ENCODE results near the gene EMX1.

The EMX1 gene

GRCh38 chr2:72926368-72926767 is 9.0 kb downstream of the EMX1 start:
- peak; percentile 7 for DNase-seq

DNA sequence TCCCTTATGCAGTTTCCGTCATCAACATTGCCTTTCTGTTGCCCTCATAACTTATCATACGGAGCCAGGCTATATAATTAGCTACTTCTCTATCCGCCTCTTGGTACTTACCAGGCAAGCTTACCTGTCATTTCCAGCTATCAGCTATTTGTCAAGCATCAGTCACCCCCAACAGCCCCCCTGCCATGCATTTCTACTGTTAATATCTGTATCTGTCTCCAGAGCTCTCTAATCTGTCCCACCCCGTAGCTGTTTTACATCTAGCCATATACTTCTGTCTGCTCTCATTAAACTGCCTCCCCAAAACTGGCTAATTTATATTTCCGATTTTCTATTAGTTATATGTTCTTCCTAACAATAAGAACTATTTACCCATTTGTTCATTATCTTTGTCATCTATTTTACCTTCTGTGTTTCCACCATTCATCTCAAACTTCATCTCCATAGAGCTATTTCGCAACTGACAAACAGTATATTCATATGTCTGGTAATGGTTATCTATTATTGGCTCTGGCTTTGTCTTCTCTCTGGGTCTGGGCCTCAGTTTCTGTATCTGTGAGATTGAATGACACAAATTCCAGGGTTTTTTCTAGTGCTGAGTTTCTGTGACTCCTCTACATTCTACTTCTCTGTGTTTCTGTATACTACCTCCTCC is 9.6 kb downstream of the EMX1 start:
- no peak for DNase-seq

GRCh38 chr2:72927619-72928550 is 10.6 kb downstream of the EMX1 start:
- DNase-seq, result no peak

- DNase-seq, result no peak
Measured at GRCh38 chr2:72929010-72929409, 11.7 kb downstream of the EMX1 start.

DNA sequence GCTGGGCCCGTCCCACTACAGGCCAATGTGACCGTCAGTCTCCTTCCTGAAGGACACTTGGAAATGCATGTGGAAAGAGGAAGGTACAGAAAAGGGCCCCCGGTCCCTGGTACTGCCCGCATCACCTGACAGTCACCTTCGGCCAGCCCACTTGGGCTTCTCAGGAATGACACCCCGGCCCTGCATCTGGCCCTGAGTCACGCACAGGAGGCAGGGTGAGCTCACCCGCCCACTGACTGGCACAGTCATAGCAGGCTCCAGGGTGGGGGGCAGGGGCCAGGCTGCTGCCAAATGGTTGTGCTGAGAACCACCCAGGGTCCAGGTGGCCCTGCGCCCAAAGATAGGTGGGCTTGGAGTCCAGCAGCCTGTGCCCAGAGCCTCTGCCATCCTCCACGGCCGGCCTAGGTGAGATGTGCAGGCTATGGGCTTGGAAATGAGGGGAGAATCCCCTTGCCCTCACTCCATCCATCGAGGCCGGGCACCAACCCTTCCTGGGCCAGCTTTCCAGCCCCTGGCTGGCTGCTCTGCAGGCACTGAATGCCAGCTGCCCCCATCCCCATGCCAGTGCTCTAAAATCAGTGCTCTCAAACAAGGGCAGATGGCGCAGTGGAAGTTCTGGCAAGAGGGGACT is 14.1 kb downstream of the EMX1 start:
- DNase-seq, result no peak

DNA sequence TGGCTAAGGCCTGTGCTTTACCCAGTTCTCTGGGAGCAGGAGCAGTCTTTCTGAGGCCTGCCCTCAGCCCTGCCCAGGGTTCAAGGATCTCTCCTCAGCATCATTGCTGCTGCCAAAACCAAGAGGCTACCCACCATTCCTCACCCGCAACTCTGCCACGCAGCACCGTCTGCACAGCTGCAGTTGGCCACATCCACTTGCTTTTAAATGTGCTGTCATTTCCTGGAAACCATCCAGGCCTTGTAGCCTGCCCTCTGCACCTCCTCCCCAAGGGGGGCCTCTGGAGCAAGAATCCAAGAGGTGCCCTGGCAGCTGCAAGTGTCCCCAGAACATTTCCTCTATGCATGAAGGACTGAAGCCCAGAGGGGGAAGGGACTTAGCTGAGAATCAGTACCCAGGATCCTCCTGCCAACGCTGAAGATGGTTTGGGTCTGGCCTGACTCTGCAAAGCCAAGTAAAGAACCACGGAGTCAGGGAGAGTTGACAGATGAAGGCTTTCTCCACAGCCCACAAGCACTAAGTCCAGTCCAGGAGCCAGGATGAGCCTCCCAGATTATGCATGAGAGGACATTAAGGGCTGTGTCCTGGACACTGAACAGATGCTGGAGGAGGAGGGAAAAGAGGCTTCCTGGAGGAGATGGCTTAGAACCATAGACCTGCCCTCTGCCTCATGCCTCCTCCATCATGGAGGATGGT is 14.9 kb downstream of the EMX1 start:
- no peak for DNase-seq

GRCh38 chr2:72932805-72933204 is 15.5 kb downstream of the EMX1 start:
- no peak for DNase-seq

GRCh38 chr2:72933207-72933606 is 15.9 kb downstream of the EMX1 start:
- no peak for DNase-seq

DNA sequence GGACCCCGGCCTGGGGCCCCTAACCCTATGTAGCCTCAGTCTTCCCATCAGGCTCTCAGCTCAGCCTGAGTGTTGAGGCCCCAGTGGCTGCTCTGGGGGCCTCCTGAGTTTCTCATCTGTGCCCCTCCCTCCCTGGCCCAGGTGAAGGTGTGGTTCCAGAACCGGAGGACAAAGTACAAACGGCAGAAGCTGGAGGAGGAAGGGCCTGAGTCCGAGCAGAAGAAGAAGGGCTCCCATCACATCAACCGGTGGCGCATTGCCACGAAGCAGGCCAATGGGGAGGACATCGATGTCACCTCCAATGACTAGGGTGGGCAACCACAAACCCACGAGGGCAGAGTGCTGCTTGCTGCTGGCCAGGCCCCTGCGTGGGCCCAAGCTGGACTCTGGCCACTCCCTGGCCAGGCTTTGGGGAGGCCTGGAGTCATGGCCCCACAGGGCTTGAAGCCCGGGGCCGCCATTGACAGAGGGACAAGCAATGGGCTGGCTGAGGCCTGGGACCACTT is 16.4 kb downstream of the EMX1 start:
- no peak for DNase-seq

- DNase-seq, result no peak
Measured at GRCh38 chr2:72934683-72935610, 17.6 kb downstream of the EMX1 start.

DNA sequence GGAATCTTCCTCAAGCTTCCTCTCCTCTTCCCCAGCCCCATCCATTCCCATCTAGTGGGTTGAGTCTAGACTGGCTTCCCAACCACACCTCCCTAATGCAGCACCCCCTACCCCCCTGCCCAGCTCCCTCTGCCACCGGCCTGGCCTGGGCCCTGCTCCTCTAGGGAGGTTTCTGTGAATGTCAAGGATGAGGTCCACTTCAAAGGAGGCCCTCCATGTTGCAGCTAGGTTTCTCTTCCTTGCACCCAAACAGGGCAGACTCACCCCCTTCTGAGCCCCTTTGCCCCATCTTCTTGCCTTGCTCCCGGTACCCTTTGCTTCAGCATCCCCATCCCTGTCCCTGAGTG is 18.3 kb downstream of the EMX1 start:
- DNase-seq, result no peak

- DNase-seq, result no peak
Measured at GRCh38 chr2:72936660-72937355, 19.5 kb downstream of the EMX1 start.

GRCh38 chr2:72937356-72937669 is 20.0 kb downstream of the EMX1 start:
- no peak for DNase-seq

DNA sequence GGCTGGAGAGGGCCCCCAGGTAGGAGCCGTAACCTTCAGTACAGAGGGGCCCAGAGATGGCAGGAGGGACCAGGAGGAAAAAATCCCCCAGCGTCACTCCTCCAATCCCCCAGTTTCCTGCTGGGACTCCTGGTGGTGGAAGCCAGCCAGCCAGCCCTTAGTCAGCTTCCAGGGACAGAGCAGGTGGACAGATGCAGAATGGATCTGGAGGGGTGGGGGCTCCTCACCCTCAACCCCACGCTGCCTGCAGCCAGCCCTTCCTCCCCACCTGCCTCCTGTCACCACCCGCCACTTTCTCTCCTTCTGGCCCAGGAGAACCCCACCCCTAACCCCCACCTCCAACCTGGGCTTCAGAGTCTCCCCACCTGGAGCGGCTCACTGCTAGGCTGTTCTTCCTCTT is 21.1 kb downstream of the EMX1 start:
- DNase-seq, result no peak

- DNase-seq, result no peak
Measured at GRCh38 chr2:72940361-72940760, 23.0 kb downstream of the EMX1 start.

- no peak for DNase-seq
Measured at GRCh38 chr2:72940786-72941185, 23.5 kb downstream of the EMX1 start.

DNA sequence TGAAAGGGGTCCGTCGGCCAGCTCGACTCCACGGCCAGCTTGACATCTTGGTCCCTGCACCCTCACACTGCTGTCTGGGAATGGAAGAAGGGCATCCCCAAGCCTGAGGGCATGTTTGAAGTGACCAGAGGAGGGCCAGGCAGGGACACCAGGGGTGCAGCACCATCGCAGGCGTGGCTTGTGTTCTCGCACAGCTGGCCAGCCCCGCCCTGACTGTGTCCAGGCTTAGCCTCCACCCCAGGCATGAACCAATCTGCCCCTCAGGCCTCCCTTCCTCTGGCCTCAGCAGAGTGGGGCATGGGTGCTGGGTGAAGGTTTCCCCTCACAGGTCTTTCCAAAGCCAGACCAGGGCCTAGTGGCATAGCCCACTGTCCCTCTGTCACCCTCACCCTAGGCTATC is 25.0 kb downstream of the EMX1 start:
- no peak for DNase-seq

- DNase-seq, result no peak
Measured at GRCh38 chr2:72942881-72943418, 25.6 kb downstream of the EMX1 start.

DNA sequence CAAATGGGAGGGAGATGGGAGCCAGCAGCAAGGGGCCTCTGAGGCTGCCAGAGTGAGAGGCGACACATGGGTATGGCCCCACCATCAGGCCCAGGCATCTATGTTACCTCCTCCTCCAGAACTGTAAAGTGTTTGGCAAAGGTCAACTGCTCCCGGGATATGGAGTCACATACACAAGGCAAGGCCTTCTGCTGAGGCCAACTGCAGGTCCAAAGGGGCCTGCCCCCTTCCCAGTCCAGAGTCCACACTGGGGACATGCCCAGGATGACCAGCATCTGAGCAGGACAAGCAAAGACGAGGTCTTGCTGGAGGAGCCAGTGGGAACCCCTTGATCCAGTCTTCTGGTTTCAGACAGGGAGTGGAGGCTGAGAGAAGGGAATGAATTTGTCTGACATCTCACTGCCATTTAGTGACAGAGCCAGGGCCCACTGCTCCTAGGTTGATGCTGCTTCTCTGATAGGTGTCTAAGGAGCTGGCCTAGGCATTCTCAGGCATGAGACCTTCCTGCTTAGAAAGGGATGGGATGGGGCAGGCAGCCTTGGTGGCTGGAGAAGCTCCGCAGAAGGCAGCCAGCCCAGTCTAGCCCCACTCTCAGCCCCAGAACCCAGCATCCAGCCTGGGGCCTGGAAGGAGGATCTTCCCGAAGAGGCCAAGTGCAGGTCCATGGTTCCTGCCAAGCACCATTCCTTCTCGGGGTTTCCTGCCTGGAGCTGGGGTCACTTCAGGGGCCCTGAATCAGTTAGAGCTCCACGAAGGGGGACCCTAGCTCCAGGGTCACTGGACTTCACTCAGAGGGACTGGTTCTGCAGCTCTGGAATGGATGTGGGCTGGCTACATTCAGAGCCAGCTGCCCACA is 26.4 kb downstream of the EMX1 start:
- DNase-seq, result no peak

DNA sequence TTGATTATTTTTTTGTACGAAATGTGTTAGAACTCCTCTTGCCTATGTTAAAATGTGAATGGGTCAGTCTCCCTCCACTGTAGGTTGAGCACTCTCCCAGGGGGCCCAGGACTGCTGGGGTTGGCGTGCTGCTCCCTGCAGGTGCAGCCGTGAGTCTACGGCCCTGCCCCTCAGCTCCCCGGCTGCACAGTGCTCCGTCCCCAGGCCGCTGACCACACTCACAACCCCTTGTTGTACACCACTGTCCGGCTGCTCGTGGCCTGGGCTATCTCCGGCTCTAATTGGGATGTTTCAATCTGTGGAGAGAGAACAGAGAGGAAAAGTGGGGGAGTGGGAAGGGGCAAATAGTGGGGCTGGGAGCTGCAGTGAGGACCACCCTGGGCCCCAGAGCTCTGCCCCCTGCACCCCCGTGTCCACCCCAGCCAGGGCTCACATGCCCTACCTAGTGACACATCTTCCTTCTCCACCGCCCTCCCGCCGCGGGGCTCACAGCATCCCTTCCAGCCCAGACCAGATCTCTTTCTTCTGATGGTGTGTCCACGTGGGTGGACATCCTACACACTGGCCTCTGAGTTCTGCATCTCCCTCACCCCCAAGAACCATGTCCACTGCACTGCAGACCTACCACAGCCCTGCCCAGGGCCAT is 27.6 kb downstream of the EMX1 start:
- no peak for DNase-seq

Data from eye (tissue), 1 donor.